Stimulated activated CD8-positive, alpha-beta memory T cell treated with anti-CD3 and anti-CD28 coated beads, Interleukin-4, amount 100 ng/mL, for 48 hours (primary cell): ENCODE data around the gene CA5A.

Experiments
- DNase-seq: peaks from one replicate; pipeline ENCODE4 v3.0.0-alpha.2; 2020

Gene CA5A

DNA sequence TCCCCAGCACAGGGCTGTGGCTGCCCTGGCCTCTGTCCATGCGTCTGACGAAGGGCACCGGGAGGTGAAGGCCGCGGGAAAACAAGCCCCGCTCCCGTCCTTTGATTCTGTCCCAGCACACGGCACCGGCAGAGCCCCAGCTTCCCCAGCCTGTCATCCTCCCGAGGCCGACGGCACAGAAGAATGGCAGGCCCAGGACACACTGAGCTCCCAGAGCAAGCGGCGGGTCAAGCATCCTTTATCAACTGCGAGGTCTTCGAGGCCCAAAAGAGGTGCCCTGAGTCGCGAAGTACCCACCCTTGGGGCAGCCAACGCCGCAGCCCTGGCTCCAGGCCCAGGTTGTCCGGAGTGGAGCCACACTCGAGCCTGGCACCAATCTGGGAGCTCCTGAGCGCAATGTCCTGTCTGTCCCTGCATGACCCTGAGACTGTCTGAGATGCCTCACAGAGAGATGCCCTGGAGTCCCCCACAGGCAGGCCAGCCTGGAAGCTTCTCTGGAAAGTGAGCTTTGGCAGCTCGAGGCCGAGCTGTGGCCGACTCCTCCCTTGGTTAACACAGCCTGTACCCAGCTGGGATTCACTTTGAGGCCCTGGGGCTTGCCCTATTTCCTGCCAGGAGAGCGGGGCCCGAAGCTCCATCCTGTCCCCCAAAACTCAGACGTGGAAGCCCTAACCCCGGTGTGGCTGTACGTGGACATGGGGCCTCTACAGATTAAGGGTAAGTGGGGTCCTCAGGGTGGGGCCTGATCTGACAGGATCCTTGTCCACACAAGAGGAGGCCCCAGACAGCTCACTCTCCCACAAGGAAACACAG lies 90.3 kb downstream of the CA5A start:
- DNase-seq = no peak

GRCh38 chr16:87845213-87845612 lies 91.1 kb downstream of the CA5A start:
- DNase-seq = no peak

- no peak for DNase-seq
These were observed 91.5 kb downstream of the CA5A start for GRCh38 chr16:87844809-87845208.

- DNase-seq = no peak
These were observed 92.1 kb downstream of the CA5A start for GRCh38 chr16:87844120-87844733.

DNA sequence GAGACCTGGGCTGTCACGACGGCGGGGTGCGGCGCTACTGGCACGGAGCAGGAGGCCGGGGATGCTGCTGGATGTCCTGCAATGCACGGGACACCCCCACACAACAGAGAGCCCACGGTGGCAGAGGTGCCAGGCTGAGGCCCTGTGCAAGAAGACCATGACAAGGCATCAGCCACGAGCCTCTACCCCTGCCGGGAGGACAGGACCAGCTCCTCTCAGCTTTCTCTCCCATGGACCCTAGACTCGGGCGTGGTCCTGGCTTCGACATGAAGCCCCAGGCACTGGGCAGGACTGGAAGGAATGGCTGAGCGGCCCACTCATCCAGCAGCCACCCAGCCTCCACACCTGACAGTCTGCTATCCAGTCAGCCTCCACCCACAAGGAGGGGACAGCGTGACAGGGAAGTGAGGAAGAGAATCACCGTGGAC lies 92.6 kb downstream of the CA5A start:
- no peak for DNase-seq

- no peak for DNase-seq
These were observed 94.0 kb downstream of the CA5A start for GRCh38 chr16:87842209-87842869.

DNA sequence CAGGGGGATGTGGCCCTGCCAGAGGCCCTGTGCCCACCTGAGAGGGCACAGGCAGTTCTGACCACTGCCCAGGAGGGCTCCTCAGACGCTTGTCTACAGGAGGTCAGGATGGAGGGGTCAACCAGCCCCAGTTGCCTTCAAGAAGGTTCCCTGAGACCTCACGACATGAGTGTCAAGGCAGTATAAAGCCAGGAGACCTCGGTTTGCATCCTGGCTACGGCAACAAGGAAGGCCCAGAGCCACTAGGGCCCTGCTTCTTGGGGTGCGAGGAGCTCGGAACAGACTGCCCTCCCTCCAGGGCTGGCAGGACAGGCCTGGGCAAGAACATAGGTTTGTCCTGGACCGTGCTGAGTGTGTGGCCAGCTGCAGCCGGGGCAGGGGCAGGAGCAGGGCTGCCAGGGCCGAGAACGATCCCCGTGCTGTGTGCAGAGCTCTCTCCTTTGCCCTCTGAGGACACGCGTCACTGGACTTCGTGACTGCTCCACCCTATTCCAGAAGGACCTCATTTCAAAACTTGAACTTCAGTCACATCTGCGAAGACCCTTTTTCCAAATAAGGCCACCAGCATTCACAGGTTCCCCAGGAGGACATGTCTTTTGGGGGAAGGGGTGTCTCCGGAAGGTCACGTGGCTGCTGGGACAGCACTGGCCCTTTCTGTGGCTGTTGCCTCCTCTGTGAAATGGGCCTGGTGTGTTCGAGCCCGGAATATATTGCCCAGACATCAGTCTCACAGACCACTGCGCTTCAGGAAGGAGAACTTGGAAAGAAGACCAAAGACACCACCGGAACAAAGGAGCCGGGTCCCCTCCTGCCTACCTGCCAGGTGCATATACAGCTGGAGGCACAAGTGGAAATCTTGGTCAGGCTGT lies 94.8 kb downstream of the CA5A start:
- DNase-seq = no peak

GRCh38 chr16:87840271-87840978 lies 95.9 kb downstream of the CA5A start:
- DNase-seq = no peak

DNA sequence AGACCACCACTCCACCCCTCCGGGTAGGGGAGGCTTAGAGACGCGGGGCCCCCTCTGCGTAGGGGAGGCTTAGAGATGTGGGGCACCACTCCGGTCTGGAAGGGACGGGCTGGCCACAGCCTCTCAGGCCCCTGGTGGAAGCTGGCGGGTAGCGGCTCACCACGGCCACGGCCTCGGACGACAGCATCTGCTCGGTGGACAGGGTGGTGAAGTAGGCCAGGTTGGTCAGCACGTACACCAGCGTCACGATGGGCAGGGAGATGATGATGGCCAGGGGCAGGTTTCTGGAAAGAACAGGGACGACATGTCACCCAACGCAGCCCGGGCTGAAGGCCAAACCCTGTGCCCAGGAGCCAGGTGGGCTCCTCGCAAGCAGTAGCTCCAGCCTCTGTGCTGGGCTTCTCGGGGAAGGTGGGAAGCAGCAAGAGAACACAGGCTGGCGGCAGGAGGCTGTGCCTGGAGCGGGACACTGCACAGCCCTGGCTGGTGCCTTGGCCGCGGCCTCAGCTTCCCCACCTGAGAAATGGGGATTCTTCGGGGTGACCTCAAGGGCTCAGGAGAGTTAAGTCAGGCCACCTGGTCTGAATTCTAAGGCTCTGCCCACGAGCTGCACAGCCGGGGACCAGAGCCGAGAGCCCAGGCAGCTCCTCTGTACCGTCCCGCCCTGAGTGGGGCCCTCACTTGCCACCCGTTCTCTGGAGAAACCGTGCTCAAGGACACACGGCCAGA lies 96.6 kb downstream of the CA5A start:
- DNase-seq = no peak

DNA sequence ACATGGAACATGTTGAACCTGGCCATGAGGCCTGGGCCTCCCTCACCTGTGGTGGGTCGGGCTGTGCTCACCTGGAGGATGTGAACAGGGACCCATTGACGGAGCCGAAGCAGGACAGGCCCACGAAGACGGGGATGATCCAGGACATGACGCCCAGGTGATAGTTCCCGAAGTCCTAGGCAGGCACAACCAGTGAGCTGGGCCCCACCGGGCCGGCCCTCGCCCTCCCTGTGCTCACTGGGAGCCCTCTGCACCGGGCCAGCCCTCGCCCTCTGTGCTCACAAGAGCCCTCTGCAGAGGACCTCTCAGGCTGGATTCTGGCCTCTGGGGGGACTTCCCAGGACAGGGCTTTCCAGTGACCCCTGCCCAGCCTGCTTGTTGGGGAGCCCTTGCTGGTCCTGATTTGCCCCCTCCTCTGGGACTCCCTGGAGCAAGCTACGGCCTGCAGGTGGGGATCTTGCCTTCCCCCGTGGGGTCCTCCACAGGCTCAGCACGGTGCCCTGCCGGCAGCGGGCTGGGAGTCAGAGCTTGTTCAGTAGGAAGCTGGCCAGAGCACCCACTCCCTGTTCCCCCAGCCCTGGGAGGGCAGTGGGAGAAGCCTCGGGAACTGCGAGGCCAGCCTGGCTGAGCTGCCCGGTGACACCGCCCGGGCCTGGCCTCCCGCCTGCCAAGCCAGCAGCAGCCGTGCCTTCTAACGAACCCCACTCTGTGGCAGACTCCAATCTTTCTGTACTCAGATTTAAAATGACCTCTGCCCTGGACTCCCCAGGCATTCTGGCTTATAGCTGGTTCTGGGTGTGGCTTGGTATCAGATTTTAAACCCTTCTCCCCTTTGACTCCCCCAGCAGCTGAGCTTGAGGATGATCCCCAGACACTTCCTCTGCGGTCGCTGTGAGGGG lies 97.4 kb downstream of the CA5A start:
- DNase-seq = no peak
